Ureter (tissue), 1 donor: ENCODE measurements around the gene B3GNT9. TPM values are rescaled to one million over a fixed set of nuclear protein-coding genes. Genes with fewer than 3 reads are reported as not detected.

Experiments used
- DNase-seq: peaks from one replicate; pipeline ENCODE4 v3.0.0-alpha.2; 2020; ENCODE audit warnings: low spot score
- total RNA-seq: library from RNA; stranded (reverse); gene quantifications from one replicate; pipeline ENCODE4 v1.2.4, GENCODE V29; 2023
- donor health status: DM: yes; HTN: yes; CAD: no.

B3GNT9 gene
- total RNA-seq, 1 donor from 2014 or later, result 14.5 TPM

DNA sequence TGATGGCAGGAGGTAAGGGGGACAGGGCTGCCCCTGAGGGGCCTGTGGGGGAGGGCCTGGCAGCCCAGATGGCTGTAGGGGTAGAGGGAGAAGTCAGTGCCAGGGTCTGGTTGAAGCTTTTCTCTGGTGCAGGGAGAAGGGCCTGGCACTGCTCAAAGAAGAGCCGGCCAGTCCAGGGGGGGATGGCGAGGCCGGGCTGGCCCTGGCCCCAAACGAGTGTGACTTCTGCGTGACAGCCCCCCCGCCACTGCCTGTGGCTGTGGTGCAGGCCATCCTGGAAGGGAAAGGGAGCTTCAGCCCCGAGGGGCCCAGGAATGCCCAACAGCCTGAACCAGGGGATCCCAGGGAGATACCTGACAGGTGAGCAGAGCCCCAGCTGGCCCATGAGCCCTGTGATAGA, 16.8 kb upstream of the B3GNT9 start:
- DNase-seq, result no peak

DNA sequence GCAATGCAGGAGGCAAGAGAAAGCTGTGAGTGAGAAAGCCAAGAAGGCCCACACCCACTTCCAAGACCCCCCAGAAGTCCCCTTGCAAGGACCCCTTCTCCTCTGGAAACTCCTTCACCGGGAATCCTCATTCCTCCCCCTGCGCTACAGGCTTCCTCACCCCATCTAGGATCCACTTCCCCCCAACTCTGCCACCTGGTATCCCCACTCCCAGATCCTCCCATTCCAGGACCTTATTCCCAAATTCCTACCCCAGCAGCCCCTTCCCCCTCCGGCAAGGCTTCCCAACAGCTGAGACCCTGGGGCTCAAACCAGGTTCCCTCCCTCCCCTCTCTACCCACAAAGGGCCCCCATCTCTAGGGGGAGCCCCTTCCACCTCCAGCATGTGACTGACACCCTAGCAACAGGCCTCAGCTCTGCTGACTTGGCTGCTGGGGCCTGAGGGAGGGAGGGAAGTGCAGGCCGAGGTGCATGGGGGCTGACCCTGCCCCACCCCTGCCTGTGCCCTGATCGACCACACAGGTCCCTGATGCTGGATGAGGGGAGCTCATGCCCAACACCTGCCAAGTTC, 15.9 kb upstream of the B3GNT9 start:
- no peak for DNase-seq

DNA sequence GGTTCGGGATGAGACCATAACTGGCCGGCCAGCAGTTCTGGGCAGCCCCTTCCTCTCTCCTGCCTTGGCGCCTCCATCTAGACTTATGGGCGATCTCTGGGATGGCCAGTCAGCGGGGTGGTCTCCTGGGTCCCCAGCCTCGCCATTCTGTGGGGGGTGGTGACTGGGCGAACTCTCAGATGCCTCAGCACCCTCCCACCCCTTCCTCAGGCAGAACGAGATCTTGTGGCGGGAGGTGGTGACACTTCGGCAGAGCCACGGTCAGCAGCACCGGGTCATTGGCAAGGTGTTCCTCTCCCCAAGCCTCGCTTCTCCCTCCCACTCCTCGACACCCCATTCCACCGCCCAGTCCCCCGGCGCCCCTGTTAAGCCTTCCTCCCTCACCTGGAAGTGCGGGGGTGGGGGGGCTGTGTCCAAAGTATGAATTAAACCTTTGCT, 15.3 kb upstream of the B3GNT9 start:
- no peak for DNase-seq

DNA sequence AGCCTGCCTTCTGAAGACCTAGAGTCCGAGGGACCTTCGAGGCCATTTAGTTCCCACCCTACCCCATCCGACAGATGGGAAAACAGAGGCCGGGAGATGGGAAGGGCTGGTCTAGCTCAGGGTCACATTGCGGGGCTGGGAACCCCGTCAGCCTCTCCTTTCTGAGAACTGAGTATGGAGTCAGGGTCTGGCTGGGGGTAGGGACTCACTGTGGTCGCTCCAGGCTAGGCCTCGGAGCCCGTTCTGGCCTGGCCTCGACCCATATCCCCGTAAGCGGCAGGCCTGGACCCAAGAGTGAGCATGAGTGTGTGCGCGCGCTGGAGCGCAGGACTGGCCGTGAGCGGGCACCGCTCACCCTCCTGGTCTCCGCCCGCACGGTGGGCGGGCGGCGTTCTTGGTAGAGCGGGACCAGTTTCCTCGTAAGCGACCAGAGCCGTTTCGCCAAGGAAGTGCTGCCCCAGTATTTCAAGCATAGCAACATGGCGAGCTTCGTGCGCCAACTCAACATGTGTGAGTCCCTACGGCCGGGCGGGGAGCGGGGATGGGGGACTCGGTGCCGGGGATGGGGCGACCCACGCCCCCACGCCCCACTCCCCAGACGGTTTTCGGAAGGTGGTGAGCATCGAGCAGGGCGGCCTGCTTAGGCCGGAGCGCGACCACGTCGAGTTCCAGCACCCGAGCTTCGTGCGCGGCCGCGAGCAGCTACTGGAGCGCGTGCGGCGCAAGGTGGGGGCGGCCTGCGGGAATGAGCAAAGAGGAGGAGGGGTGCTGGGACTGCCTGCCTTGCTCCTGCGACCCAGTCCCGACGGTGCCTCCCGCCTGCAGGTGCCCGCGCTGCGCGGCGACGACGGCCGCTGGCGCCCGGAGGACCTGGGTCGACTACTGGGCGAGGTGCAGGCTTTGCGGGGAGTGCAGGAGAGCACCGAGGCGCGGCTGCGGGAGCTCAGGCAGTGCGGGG, 14.6 kb upstream of the B3GNT9 start:
- DNase-seq, result no peak

DNA sequence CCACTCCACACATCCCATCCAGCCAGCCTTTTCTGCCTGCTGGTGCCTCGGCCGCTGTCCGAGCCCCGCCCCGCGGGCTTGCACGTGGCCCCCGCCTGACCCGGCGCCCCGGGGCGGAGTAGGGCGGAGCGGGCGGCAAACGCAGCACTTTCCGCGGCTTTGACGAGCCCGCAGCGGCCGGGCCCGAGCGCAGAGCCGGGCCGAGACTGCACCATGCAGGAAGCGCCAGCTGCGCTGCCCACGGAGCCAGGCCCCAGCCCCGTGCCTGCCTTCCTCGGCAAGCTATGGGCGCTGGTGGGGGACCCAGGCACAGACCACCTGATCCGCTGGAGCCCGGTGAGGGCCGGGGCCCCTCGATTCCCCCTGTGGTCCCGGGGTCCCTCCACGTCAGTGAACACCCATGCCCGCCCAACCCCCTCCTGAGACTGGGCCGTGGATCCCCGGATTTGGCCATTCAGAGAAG, 13.8 kb upstream of the B3GNT9 start, which contains the start of gene HSF4:
TSS of gene HSF4 (plus strand) at position 147 of the 463 bp plus-strand sequence. CDS start at position 214, 67 bp downstream.
- no peak for DNase-seq

DNA sequence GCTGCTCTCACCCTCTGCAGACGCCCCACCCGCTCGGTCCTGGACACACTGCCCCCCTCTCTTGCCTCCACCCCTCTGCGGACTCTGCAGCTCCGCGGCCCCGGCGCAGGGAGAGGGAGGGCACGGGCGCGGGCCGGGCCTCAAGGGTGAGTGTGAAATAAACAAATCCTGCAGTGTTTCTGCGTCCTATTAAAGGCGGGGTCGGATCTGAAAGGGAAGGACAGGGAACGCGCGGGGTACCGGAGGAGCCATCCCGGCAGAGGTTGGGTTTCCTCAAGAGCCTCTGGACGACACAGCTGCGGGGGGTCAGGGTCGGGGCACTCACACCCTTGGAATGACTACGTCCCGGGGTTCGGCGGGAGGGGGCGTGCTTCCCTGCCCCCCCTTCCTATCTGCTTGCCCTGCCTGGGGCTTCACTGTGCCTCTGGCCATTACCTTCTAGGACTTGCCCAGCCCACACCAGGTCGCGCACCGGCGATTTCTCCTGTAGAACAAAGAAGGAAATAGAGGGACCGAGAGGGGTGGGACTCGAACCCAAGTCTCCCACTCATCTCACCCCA, 13.3 kb upstream of the B3GNT9 start:
- no peak for DNase-seq

DNA sequence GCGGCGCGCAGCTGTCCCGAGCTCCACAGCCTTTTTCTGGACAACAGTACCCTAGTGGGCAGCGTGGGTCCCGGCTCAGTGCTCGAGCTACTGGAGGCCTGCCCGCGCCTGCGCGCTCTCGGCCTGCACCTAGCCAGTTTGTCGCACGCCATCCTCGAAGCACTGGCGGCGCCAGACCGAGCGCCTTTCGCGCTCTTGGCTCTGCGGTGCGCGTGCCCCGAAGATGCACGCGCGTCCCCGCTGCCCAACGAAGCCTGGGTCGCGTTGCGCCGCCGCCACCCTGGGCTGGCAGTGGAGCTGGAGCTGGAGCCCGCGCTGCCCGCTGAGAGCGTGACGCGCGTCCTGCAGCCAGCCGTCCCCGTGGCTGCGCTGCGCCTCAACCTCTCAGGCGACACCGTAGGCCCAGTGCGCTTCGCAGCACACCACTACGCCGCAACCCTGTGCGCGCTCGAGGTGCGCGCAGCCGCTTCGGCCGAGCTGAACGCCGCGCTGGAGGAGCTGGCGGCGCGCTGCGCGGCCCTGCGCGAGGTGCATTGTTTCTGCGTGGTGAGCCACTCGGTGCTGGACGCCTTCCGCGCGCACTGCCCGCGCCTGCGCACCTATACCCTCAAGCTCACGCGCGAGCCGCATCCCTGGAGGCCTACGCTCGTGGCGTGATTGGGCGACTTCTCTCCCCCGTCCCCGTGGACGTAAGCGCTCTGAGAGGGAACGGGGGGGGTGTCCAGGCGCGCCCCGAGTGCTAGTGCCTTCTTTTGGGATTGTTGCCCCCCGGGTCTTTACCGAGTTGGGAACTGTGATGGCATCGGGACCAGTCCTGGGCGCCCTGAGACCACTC, 12.6 kb upstream of the B3GNT9 start:
- DNase-seq, result peak; percentile 53

DNA sequence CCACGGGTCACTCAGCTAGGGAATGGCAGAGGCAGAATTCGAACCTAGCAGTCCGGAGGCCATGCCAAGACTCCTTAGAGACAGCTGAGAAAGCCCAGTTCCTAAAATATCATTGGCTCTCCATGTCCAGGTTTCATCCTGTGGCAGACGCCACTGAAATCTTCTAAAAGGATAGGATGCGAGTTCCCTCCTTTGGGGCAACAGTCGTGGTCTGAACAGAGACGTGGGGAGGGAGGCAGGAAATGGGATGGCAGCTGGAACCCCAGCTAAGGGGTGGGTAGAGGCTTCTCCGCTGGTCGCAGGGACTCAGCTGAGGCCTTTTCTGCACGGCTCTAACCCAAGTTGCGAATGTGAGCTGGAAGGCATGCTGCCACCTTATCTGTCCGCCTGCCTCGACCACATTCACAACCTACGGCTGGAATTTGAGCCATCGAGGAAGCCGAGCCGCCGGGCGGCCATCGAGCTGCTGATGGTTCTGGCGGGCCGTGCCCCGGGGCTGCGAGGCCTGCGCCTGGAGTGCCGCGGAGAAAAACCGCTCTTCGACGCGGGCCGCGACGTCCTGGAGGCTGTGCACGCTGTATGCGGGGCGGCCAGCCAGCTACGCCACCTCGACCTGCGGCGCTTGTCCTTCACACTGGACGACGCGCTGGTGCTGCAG, 11.8 kb upstream of the B3GNT9 start:
- peak; percentile 43 for DNase-seq

DNA sequence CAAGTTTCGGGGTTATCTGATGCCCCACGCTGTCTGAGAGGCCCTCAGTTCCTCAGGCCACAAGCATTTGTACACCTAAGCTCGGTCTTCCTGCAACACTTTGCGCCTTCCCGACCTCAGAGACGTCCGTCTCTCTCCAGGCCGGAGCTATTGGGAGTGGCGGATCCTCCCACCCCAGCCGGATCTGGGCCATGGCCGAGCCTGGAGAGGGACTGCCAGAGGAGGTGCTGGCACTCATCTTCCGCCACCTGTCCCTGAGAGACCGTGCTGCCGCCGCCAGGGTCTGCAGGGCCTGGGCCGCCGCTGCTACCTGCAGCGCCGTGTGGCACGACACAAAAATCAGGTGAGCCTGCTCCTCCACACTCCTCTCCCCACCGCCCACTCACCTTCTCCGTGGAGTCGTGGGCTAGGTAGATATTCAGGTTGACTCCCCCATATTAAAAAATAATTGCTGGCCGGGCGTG, 10.8 kb upstream of the B3GNT9 start:
- no peak for DNase-seq

DNA sequence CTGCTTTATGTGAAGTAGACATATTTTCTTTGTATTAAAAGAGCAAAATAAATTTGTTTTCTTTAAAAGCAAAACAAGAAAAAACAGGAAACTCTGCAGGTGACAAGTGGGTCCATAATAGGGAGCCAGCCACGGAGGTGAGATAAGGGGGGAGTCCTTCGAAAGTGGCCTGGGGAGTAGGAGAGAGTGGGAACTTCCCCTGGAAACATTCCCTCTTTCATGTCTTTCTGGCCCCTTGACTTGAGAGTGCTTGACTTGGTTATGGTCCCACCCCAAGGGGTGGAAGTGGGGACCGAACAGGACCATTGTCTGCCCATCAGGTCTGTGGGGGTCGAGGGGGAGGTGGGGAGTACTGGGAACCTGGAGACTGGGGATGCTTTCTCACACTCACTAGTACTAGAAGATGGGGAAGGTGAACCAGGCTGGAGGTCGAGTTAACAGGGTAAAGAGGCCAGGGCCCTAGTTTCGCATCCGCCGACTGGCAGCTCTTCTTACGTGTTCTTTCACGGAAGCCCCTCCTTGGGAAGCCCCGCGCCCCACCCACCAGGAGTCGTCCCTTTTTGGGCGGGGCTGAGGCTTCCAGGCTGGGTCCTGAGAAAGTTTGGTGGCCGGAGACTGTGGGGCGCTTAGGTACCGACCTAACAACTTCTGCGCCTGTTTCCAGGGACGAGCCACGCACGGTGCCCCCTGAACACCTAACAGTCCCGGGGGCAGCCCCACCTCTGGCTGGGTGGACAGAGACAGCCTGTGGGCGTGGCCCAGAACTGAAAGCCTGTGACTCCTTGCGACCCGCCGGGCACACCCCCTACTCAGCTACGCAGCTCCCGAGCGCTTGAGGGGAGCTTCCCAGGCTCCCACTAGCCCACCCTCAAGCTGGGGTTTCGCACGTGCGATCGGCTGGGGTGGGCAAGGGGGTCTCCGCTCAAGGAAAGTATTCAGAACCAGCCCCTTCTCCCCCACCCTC, 8.1 kb upstream of the B3GNT9 start:
- no peak for DNase-seq

DNA sequence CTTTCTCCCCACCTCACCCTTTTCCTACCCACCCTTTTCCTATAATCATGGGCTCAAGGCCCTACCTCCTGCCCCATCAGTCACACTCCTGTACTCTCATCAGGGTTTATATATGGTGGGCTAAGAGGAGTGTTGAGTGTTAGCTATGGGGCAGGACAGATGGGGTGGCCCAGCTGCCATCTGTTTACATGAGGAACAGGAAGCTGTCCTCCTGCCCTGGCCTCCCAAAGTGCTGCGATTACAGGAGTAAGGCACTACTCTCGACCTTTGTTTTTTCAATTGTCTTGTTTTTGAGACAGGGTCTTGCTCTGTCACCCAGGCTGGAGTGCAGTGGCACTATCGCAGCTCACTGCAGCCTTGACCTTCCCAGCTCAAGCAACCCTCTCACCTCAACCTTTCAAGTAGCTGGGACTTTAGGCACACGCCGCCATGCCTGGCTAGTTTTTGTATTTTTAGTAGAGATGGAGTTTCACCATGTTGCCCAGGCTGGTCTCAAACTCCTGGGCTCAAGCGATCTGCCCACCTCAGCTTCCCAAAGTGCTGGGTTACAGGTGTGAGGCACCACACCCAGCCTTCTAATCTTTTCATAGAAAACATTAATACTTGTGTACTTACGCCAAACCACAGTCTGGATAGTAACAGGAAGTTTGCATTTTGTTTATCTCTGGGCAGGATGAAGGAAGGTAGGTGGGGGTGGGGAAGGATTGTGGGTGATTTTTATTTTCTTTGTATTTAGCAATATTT, 7.3 kb upstream of the B3GNT9 start:
- no peak for DNase-seq

DNA sequence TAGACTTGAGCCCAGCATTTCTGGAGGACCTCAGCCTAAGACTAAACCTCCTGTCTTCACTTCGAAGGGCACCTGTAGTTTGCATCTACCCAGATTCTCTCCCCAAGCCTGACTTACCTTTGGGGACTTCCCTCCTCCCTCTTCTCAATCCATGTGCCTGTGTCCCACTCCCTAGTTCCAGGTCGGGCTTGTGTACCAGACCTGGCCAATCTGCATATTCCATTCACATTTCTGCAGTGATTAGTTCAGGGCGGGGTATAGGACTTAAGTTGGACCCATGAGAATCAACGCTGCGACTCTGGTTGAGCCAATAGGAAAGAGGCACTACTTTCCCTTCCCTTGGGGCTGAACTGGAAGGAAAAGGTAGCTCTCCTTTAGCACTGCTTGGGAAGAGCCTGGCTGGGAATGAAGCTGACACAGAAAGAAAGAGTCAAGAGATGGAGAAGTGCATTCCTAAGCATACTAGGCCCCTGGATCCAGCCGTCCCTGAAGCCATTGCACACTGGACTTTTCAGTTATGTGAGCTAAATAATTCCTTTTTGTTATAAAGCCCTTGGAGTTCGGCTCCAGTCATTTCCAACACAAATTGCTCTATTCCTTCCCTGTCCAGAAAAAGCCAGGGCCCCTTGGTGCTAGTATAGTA, 6.4 kb upstream of the B3GNT9 start:
- DNase-seq, result no peak

DNA sequence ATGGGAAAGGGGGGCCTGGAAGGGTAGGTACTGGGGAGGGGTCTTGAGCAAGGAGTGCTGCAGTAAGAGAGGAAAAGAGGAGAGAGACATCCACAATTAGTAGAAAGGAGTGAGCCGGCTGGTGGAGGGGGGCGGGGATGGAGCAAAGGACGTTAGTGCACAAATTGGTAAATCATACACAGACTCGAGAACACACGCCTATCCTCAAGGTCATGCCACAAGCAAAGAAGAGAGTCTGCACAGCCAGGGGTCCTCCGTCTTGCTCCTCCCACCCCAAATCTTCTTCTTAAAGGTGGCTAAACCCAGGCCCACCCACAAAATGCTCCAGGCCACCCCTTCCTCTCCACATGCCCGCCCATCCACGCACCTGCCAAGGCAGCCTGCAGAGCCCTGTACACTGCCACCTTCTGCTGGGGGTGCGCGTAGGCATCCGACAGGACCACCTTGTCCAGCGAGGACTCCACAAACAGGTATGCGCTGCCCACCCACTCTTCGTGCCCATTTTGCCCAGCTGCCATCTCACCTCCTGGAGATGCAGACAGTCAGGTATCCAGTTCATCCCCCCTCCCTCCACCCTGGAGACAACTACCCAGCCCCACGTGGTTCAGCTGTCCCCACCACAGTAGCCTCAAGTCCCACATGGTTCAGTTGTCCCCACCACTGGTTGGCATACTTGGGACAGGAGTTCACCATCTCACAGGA, 5.5 kb upstream of the B3GNT9 start:
- DNase-seq, result no peak

DNA sequence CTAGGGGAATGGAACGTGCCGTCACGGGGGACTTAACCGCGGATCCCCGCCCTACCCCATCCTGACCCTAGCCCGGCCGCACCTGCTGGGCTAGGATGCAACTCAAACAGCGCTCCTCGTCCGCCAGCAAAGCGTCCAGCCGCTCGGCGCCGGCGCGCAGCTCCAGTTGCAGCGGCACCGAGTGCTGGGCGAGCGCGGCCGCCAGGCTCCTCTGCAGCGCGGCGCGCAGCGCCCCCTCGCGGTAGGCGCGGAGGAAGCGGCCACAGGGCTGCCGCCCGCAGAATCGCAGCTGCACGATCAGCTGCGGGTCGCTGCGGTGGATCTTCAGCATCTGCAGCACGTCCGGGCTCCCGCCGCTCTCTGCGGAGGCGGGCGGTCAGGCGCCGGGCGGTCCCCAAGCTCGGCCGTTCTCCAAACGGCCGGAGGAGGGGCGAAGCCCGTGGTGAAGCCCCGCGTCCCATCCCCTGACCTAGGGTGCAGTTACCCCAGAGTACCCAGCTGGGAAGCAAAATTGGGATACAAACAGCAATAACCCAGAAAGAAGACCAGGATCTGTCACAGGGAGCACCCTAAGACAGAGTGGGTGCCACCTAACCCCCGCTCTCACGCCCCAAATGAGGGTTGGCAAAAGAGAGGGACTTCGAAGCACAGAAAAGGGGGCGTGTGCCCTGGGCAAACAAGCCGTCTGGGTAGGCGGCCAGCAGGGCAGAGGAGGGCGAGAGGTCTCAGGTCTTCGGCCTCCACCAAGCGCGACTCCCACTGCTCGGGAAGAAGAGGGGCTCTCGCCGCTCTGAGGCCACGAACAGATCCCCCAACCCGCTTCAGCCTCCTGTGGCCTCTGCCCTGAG, 4.7 kb upstream of the B3GNT9 start:
- no peak for DNase-seq

DNA sequence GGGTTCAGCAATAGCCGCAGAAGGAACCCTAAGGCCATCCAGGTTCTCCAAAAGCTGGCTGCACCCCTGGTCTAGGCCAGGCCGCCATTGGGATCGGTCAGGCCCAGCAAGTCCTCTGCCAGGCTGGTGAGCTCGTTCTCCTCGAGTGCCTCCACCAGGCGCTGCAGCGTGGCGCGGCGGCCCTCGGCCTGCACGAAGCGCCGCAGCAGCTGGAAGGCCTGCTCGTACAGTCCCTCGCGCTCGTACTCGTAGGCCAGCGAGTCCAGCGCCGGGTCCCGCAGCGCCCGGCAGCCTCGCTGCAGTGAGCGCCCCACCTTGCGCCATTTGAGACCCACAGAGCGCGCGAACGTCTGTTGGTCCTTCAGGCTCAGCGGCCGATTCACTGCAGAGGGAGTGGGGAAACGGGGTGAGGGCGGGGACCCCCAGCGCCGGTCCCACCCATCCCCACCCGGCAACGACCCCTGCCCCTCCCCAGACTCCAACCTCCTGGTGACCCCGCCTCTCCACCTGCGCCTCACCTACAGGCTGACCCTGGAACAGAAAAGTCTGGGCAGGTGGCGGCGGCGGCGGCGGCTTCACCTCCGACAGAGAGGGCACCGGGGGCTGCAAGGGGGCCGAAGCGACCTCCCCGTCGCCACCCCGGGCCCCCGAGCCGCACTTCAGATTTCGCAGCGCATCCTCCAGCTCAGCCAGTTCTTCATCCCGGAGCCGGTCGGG, 3.9 kb upstream of the B3GNT9 start:
- no peak for DNase-seq

DNA sequence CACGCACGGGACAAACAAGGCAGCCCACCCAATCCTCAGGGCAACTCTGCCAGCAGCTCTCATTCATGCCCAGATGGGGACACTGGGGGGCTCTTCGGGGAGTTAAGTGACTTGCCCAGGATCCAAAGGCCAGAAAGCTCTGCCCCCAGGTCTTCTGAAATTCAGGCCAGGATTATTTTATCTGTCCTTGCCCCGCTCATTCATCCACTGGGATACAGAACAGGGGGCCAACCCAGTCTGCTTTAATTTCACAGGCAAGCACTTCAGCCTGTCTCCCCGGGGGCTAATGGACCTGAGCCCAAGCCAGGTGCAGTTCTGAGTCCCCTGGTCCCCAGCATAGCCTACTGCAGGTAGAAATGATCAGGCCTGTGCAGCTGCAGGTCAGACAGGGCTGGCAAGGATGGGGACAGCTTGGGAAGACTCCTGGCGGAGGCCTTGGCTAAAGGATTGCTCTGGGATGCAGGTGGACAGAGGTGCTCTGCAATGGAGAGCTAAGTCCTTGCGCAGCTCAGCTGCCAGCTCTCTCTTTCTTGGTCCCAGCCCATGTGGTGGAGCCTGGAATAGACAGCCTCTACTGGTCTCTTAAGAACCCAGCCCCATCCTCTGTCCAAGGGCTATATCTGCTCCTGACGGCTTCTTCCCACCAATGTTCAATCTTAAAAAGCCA, 766 bp upstream of the B3GNT9 start:
- no peak for DNase-seq
